CD4-positive, CD25-positive, alpha-beta regulatory T cell (primary cell): ENCODE results near the gene TRIM56. TPM values are rescaled to one million over a fixed set of nuclear protein-coding genes. Genes with fewer than 3 reads are reported as not detected.

ENCODE experiments used
- ATAC-seq, 2 donors: fragments of 150-1000 bp; cut with Tn5 transposase; one replicate each; pipeline ENCODE4 v1.10.0; 2021; ENCODE audit warnings: low read depth in 2 of 2, moderate number of reproducible peaks in 2 of 2, moderate library complexity in 1 of 2
- DNase-seq, 3 donors: peaks; one replicate each; pipeline versions ENCODE4 v3.0.0 to v3.0.0-alpha.2; 2012 to 2022; ENCODE audit warnings: mixed read lengths in 1 of 3
- H3K27ac ChIP-seq: one replicate; pipeline ENCODE4 v1.7.0; 2013; ENCODE audit warnings: mild to moderate bottlenecking, low read length; ENCODE audit not compliant: insufficient read depth, poor library complexity, severe bottlenecking
- H3K27me3 ChIP-seq: one replicate; pipeline ENCODE4 v1.7.0; 2013; ENCODE audit warnings: low read length; ENCODE audit not compliant: control insufficient read depth, insufficient read depth
- H3K36me3 ChIP-seq: one replicate; pipeline ENCODE4 v1.7.0; 2013; ENCODE audit warnings: mild to moderate bottlenecking, low read length, moderate library complexity; ENCODE audit not compliant: control insufficient read depth, insufficient read depth
- H3K4me1 ChIP-seq: 2 replicates; pipeline ENCODE4 v1.7.0; 2013; ENCODE audit warnings: mild to moderate bottlenecking, low read length; ENCODE audit not compliant: insufficient read depth, control insufficient read depth, poor library complexity, severe bottlenecking
- H3K4me3 ChIP-seq: one replicate; pipeline ENCODE4 v1.7.0; 2013; ENCODE audit warnings: low read depth, mild to moderate bottlenecking, low read length, moderate library complexity
- H3K9me3 ChIP-seq, 2 experiments: 1 replicate in 1 of 2; 2 replicates in 1 of 2; pipeline ENCODE4 v1.7.0; 2013; ENCODE audit warnings: low read length in 2 of 2, mild to moderate bottlenecking in 1 of 2, moderate library complexity in 1 of 2; ENCODE audit not compliant: control insufficient read depth in 2 of 2
- H3K27ac Mint-ChIP-seq, 3 donors: one replicate each; pipeline ENCODE4 v1.8.0; 2020 to 2022; ENCODE audit warnings: mild to moderate bottlenecking in 3 of 3, mixed read lengths in 3 of 3, moderate library complexity in 2 of 3
- H3K27me3 Mint-ChIP-seq: one replicate; pipeline ENCODE4 v1.8.0; 2022; ENCODE audit warnings: mild to moderate bottlenecking, mixed read lengths
- H3K36me3 Mint-ChIP-seq: one replicate; pipeline ENCODE4 v1.8.0; 2020; ENCODE audit warnings: mixed read lengths
- H3K4me1 Mint-ChIP-seq, 4 donors: one replicate each; pipeline ENCODE4 v1.8.0; 2020 to 2022; ENCODE audit warnings: mixed read lengths in 4 of 4, mild to moderate bottlenecking in 1 of 4
- H3K4me3 Mint-ChIP-seq, 4 donors: one replicate each; pipeline ENCODE4 v1.8.0; 2020 to 2022; ENCODE audit warnings: mild to moderate bottlenecking in 4 of 4, mixed read lengths in 4 of 4, moderate library complexity in 3 of 4
- H3K9me3 Mint-ChIP-seq, 7 donors: one replicate each; pipeline ENCODE4 v1.8.0; 2020 to 2022; ENCODE audit warnings: mixed read lengths in 7 of 7, mild to moderate bottlenecking in 3 of 7, moderate library complexity in 2 of 7
- polyA plus RNA-seq, 4 donors: library from polyadenylated mRNA; unstranded; fragments of 300-500 nt; fragmentation: Illumina TruSeq; gene quantifications; one replicate each; pipeline ENCODE4 v1.2.3, GENCODE V29; 2021
- total RNA-seq: library from RNA; stranded (reverse); gene quantifications from one replicate; pipeline ENCODE4 v1.2.3, GENCODE V29; 2022

Gene TRIM56
- total and polyA plus RNA-seq, 5 donors from 2014 or later = 3.5 to 44.6 (median 7.3) TPM

DNA sequence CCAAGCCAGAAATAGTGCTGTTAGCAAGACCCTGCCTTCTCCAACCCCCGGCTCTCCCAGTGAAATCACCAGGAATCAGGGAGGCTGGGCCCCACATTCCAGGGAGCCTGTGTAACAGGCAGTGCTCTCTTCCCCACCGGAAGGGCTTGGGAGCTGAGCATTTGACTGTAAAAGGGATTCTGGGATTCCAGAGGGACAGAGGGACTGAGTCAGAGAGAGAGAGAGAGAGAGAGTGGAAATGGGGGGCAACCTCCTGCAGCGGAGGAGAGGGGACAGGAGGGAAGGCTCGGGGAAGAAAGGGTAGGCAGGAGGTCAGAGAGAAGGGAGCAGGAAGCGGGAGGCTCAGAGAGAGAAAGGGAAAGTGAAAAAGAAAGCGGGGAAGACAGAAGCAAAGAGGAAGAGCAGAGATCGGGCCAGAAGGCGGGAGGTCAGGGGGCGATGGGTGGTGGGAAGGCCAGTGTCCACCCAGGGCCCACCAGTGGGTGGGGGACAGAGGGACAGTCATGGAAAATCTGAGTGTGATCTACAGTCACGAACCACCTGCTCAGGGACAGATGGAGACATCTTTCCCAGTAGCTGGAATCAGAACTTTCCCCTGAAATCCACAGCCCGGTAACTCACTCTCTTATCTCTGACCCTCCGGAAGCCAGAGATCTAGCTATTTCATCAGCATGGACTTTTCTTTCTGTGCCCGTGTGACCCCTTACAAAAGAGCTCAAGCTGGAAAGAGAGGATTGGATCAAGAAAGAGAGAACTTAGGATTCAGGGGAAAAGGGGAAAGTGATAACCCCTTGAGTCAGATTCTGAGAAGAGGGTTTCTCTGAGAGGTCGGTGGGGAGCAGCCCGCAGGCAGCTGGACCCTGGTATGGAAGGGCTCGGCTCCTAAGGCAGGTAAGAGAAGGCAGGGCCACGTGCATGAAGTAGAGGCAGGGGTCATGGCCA, 37.0 kb downstream of the TRIM56 start:
- Histone ChIP-seq H3K27me3 (peaks cover 12% of the 10 kb centered on the region), H3K4me1 (peaks cover 10% of the 10 kb centered on the region), H3K27ac (no peak overlapping the region), H3K9me3 (no peaks in the 10 kb centered on the region), H3K36me3 (no peaks in the 10 kb centered on the region), H3K4me3 (no peak overlapping the region)
- Mint-ChIP-seq H3K9me3 (peaks cover 0 to 4% (median 0%) of the 10 kb centered on the region in 7 donors), H3K4me3 (no peak overlapping the region), H3K27ac (peak overlapping the region in 1 of 3 donors; percentile 2), H3K27me3 (peaks cover 51% of the 10 kb centered on the region), H3K36me3 (no peaks in the 10 kb centered on the region), H3K4me1 (peaks cover 0 to 20% (median 10%) of the 10 kb centered on the region in 4 donors)
- DNase-seq (no peak), ATAC-seq (no peak)

DNA sequence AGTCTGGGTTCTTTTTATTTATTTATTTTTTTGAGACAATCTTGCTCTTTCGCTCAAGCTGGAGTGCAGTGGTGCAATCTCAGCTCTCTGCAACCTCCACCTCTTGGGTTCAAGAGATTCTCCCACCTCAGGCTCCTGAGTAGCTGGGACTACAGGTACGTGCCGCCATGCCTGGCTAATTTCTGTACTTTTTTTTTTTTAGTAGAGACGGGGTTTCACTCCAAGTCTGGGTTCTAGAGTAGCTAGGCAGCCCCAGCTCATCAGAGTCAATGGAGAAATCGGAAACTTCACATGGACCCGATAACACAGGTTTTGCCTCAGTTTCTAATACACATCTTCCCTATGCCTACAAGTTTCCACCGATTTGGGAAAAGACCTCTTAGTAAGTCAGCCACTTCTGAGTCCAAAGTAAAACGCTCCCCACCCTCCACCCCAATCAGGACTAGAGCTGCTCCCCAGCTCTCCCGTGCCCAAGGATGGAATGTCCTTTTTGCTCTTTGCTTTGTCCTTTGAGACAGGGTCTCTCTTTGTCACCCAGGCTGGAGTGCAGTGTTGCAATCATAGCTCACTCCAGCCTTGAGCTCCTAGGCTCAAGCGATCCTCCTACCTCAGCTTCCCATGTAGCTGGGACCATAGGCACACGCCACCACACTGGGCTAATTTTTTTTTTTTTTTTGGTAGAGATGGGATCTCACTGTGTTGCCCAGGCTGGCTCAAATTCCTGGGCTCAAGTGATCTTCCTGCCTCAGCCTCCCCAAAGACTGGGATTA, 37.8 kb downstream of the TRIM56 start:
- Mint-ChIP-seq H3K36me3 (no peaks in the 10 kb centered on the region), H3K9me3 (peaks cover 0 to 4% (median 0%) of the 10 kb centered on the region in 7 donors), H3K4me3 (no peak overlapping the region), H3K4me1 (peaks cover 0 to 25% (median 13%) of the 10 kb centered on the region in 4 donors), H3K27ac (peak overlapping the region in 1 of 3 donors; percentile 43), H3K27me3 (peaks cover 56% of the 10 kb centered on the region)
- no peak for ATAC-seq
- Histone ChIP-seq H3K4me1 (peaks cover 10% of the 10 kb centered on the region), H3K4me3 (no peak overlapping the region), H3K27me3 (peaks cover 12% of the 10 kb centered on the region), H3K9me3 (no peaks in the 10 kb centered on the region), H3K36me3 (no peaks in the 10 kb centered on the region), H3K27ac (no peak overlapping the region)
- no peak for DNase-seq

DNA sequence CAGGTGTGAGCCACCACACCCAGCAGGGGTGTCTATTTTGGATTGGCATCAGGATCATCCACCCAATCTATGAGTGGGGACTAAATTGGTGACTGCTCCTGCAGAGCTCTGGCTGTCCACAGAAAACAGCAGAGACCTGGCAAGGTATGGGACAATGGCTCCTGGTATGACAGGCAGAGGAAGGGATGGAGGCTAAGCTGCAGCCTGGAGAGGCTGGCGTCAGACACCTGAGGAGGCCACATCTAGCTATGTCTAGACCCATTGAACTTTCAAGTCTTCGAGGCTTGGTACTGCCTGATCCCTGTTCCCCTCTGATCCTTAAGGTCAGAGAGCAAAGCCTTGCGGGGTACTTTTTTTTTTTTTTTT, 38.4 kb downstream of the TRIM56 start:
- Histone ChIP-seq H3K36me3 (no peaks in the 10 kb centered on the region), H3K9me3 (no peaks in the 10 kb centered on the region), H3K4me3 (no peak overlapping the region), H3K27ac (no peak overlapping the region), H3K27me3 (peaks cover 12% of the 10 kb centered on the region), H3K4me1 (peaks cover 10% of the 10 kb centered on the region)
- peaks cover 56% of the 10 kb centered on the region for H3K27me3 Mint-ChIP-seq
- no peaks in the 10 kb centered on the region for H3K36me3 Mint-ChIP-seq
- H3K4me3 Mint-ChIP-seq = no peak overlapping the region
- H3K27ac Mint-ChIP-seq = peak overlapping the region in 1 of 3 donors; percentile 43
- ATAC-seq (no peak), DNase-seq (no peak)
- H3K4me1 Mint-ChIP-seq = peaks cover 0 to 25% (median 13%) of the 10 kb centered on the region in 4 donors
- H3K9me3 Mint-ChIP-seq = peaks cover 0 to 4% (median 0%) of the 10 kb centered on the region in 7 donors

DNA sequence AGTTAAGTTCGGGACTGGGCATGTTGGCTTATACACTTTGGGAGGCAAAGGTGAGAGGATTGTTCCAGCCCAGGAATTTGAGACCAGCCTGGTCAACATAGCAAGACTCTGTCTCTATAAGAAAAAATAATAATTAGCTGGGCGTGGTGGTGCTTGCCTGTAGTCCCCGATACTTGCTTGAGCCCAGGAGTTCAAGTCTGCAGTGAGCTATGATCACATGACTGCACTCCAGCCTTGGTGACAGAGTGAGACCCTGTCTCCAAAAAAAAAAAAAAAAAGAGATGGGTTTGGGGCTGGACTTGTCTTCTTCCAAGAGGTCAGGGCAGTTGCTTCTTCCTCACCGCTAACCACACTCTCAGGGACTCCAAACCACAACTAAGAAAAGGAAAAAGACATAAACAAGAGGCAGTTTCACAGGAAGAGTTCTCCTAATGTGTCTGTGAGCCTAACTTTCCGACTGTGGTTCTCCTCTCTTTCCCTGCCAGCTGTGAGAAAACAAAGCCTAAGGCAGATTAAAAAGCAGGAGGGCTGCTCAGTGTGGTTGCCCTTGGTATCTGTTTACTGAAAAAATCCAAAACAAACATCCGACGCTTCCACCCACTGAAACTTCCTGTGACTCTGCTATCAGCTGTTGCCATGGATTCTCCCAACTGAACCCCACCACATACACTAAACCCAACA, 39.2 kb downstream of the TRIM56 start:
- no peaks in the 10 kb centered on the region for H3K36me3 ChIP-seq
- no peak for DNase-seq
- no peak overlapping the region for H3K27ac ChIP-seq
- peaks cover 12% of the 10 kb centered on the region for H3K27me3 ChIP-seq
- Mint-ChIP-seq H3K9me3 (peaks cover 0 to 3% (median 0%) of the 10 kb centered on the region in 7 donors), H3K4me3 (no peak overlapping the region), H3K36me3 (no peaks in the 10 kb centered on the region), H3K27me3 (peaks cover 56% of the 10 kb centered on the region), H3K27ac (no peak overlapping the region), H3K4me1 (peaks cover 0 to 25% (median 13%) of the 10 kb centered on the region in 4 donors)
- H3K4me3 ChIP-seq = no peak overlapping the region
- H3K9me3 ChIP-seq = no peaks in the 10 kb centered on the region
- peaks cover 10% of the 10 kb centered on the region for H3K4me1 ChIP-seq
- no peak for ATAC-seq

DNA sequence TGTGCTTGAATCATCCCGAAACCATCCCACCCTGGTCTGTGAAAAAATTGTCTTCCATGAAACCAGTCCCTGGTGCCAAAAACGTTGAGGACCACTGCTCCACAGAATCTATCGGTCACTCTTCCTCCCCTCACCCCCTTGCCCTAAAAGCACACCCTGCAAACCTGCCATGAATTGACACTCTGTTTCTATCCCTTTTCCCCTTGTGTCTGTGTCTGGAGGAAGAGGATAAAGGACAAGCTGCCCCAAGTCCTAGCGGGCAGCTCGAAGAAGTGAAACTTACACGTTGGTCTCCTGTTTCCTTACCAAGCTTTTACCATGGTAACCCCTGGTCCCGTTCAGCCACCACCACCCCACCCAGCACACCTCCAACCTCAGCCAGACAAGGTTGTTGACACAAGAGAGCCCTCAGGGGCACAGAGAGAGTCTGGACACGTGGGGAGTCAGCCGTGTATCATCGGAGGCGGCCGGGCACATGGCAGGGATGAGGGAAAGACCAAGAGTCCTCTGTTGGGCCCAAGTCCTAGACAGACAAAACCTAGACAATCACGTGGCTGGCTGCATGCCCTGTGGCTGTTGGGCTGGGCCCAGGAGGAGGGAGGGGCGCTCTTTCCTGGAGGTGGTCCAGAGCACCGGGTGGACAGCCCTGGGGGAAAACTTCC, 40.8 kb downstream of the TRIM56 start:
- H3K27me3 ChIP-seq = peaks cover 12% of the 10 kb centered on the region
- peaks cover 0 to 25% (median 13%) of the 10 kb centered on the region in 4 donors for H3K4me1 Mint-ChIP-seq
- no peaks in the 10 kb centered on the region for H3K36me3 Mint-ChIP-seq
- peak overlapping the region; percentile 30 for H3K4me3 ChIP-seq
- DNase-seq (no peak), ATAC-seq (no peak)
- H3K27ac Mint-ChIP-seq = no peak overlapping the region
- H3K27ac ChIP-seq = no peak overlapping the region
- peaks cover 59% of the 10 kb centered on the region for H3K27me3 Mint-ChIP-seq
- peak overlapping the region in 1 of 4 donors; percentile 7 for H3K4me3 Mint-ChIP-seq
- H3K9me3 Mint-ChIP-seq = peaks cover 0 to 2% (median 0%) of the 10 kb centered on the region in 7 donors
- H3K36me3 ChIP-seq = no peaks in the 10 kb centered on the region
- H3K9me3 ChIP-seq = no peaks in the 10 kb centered on the region
- H3K4me1 ChIP-seq = peaks cover 10% of the 10 kb centered on the region

DNA sequence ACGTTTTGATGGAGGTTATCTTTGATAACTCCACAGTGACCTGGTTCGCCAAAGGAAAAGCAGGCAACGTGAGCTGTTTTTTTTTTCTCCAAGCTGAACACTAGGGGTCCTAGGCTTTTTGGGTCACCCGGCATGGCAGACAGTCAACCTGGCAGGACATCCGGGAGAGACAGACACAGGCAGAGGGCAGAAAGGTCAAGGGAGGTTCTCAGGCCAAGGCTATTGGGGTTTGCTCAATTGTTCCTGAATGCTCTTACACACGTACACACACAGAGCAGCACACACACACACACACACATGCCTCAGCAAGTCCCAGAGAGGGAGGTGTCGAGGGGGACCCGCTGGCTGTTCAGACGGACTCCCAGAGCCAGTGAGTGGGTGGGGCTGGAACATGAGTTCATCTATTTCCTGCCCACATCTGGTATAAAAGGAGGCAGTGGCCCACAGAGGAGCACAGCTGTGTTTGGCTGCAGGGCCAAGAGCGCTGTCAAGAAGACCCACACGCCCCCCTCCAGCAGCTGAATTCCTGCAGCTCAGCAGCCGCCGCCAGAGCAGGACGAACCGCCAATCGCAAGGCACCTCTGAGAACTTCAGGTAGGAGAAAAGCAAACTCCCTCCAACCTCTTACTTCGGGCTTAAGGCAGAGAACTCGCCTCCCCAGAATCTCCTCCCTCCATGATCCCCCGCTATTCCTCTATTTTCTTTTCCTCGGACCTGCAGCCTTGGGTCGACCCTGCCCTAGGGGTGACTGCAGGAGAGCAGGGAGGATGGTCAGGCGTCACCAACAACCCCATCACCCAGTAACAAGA, 41.6 kb downstream of the TRIM56 start, which contains the start of gene SERPINE1:
SERPINE1 (plus strand) TSS at position 454 of the 809 bp plus-strand sequence. CDS start 1,290 bp downstream, outside the sequence.
- Histone ChIP-seq H3K27me3 (peaks cover 12% of the 10 kb centered on the region), H3K4me3 (peak within 1 kb of the TSS; percentile 30), H3K9me3 (no peaks in the 10 kb centered on the region), H3K27ac (no peak within 1 kb of the TSS), H3K4me1 (peaks cover 10% of the 10 kb centered on the region), H3K36me3 (no peaks in the 10 kb centered on the region)
- Mint-ChIP-seq H3K4me3 (peak within 1 kb of the TSS; percentile 7 to 79 (median 40)), H3K9me3 (peaks cover 0 to 2% (median 0%) of the 10 kb centered on the region in 7 donors), H3K36me3 (no peaks in the 10 kb centered on the region), H3K27me3 (peaks cover 55% of the 10 kb centered on the region), H3K27ac (peak within 1 kb of the TSS in 2 of 3 donors; percentile 56 to 76), H3K4me1 (peaks cover 0 to 25% (median 12%) of the 10 kb centered on the region in 4 donors)
- DNase-seq (peak in 2 of 3 donors; percentile 21 to 78), ATAC-seq (peak; percentile 80 to 81)
